HepG2 (cell line): ENCODE results near the gene XPOT. TPM values are rescaled to one million over a fixed set of nuclear protein-coding genes. Genes with fewer than 3 reads are reported as not detected.

Experiments used
- ATAC-seq: fragments of 200-7000 bp; cut with Tn5 transposase; 3 replicates; pipeline ENCODE4 v1.9.1; 2020; ENCODE audit warnings: mild to moderate bottlenecking, moderate library complexity
- BruUV-seq: library from RNA; stranded (reverse); fragments of 400-500 nt; replicated peaks from 2 replicates; lab custom pipeline; 2021; lab: Mats Ljungman, UMichigan
- CTCF ChIA-PET: fragments of 300-600 bp; formaldehyde crosslinking; extraction: SDS; loops from one replicate; lab custom pipeline; 2021; ENCODE audit warnings: low total read pairs, inconsistent platforms, low intra/inter-chr PET ratio; lab: Yijun Ruan, JAX
- POLR2A ChIA-PET: fragments of 350-600 bp; sonication (Branson Sonifier 250); formaldehyde crosslinking; loops from one replicate; lab custom pipeline; 2020; ENCODE audit warnings: antibody characterized with exemption, inconsistent platforms; lab: Yijun Ruan, JAX
- DNase-seq: peaks from one replicate; pipeline ENCODE4 v3.0.0-alpha.2; 2015; ENCODE audit warnings: low spot score
- FAIRE-seq: peaks from 3 replicates; lab custom pipeline; 2011; peaks lifted over from hg19 to GRCh38; lab: Jason Lieb, UNC
- H2AFZ ChIP-seq: one replicate; pipeline ENCODE4 v1.6.1; 2011; ENCODE audit warnings: low read length, inconsistent platforms
- H3K27ac ChIP-seq: fragments of 300-600 bp; 3 replicates; pipeline ENCODE4 v1.8.0; 2011; ENCODE audit warnings: mixed run types, mild to moderate bottlenecking, mixed read lengths, low read length, inconsistent platforms; ENCODE audit not compliant: insufficient read depth; ENCODE audit errors: extremely low read length
- H3K27me3 ChIP-seq, 2 experiments: fragments of 200-600 bp in 1 of 2; 2 replicates in 1 of 2; 3 replicates in 1 of 2; pipeline versions ENCODE4 v1.6.0 to v1.8.0; 2011; ENCODE audit warnings: low read length in 2 of 2, mild to moderate bottlenecking in 2 of 2, moderate library complexity in 2 of 2, inconsistent platforms in 1 of 2; ENCODE audit not compliant: insufficient read depth in 2 of 2, control insufficient read depth in 1 of 2
- H3K36me3 ChIP-seq, 2 experiments: fragments of 200-600 bp in 1 of 2; replicated peaks in 1 of 2; 2 replicates in 1 of 2; 3 replicates in 1 of 2; pipeline versions ENCODE4 v1.5.1 to v1.8.0; 2011; ENCODE audit warnings: low read length in 2 of 2, inconsistent platforms in 1 of 2; ENCODE audit not compliant: insufficient read depth in 2 of 2, control insufficient read depth in 1 of 2
- H3K4me1 ChIP-seq: 2 replicates; pipeline ENCODE4 v1.5.1; 2012; ENCODE audit warnings: low read length, inconsistent platforms; ENCODE audit not compliant: insufficient read depth
- H3K4me2 ChIP-seq: 2 replicates; pipeline ENCODE4 v1.6.0; 2011; ENCODE audit warnings: low read depth, low read length, inconsistent platforms
- H3K4me3 ChIP-seq, 3 experiments: fragments of 200-600 bp in 1 of 3; sonication (generic), shearing (Covaris generic) in 1 of 3; replicated peaks in 1 of 3; 2 replicates each; pipeline ENCODE4 v1.5.1; 2011 to 2016; ENCODE audit warnings: low read length in 3 of 3, inconsistent platforms in 2 of 3, low read depth in 2 of 3, mild to moderate bottlenecking in 2 of 3, control low read depth in 1 of 3, mixed read lengths in 1 of 3; ENCODE audit not compliant: insufficient read depth in 1 of 3
- H3K79me2 ChIP-seq: one replicate; pipeline ENCODE4 v1.6.1; 2011; ENCODE audit warnings: low read length, inconsistent platforms; ENCODE audit not compliant: insufficient read depth
- H3K9ac ChIP-seq: 2 replicates; pipeline ENCODE4 v1.6.0; 2011; ENCODE audit warnings: mild to moderate bottlenecking, low read depth, low read length, inconsistent platforms; ENCODE audit not compliant: insufficient read depth
- H3K9me3 ChIP-seq: 2 replicates; pipeline ENCODE4 v1.5.1; 2012; ENCODE audit warnings: mild to moderate bottlenecking, low read length
- H4K20me1 ChIP-seq: 2 replicates; pipeline ENCODE4 v1.6.0; 2011; ENCODE audit warnings: inconsistent platforms, mild to moderate bottlenecking, low read length, moderate library complexity; ENCODE audit not compliant: insufficient read depth
- FUBP1 ChIP-seq: sonication (generic); formaldehyde crosslinking; IDR thresholded peaks from 2 replicates; pipeline ENCODE4 v1.5.1; 2020; ENCODE audit warnings: missing genetic modification reagents, mild to moderate bottlenecking, borderline replicate concordance
- GABPA ChIP-seq, 2 experiments: IDR thresholded peaks; 2 replicates each; pipeline ENCODE4 v1.6.1; 2011 to 2016; ENCODE audit warnings: low read depth in 2 of 2, low read length in 1 of 2, missing biosample characterization in 1 of 2, missing genetic modification characterization in 1 of 2
- IRX3 ChIP-seq: sonication (generic); formaldehyde crosslinking; IDR thresholded peaks from 2 replicates; pipeline ENCODE4 v1.8.1; 2023; ENCODE audit warnings: mild to moderate bottlenecking, low read depth, missing genetic modification reagents, borderline replicate concordance
- SNAPC4 ChIP-seq: sonication (generic); formaldehyde crosslinking; IDR thresholded peaks from 2 replicates; pipeline ENCODE4 v1.4.0; 2020; ENCODE audit warnings: mild to moderate bottlenecking, missing genetic modification reagents
- SSRP1 ChIP-seq: IDR thresholded peaks from 2 replicates; pipeline ENCODE4 v1.6.1; 2016; ENCODE audit warnings: control low read depth
- TOE1 ChIP-seq: sonication (generic); formaldehyde crosslinking; IDR thresholded peaks from 2 replicates; pipeline ENCODE4 v1.4.0; 2020; ENCODE audit warnings: mild to moderate bottlenecking, missing genetic modification reagents
- ZMYM4 ChIP-seq: sonication (generic); formaldehyde crosslinking; IDR thresholded peaks from 2 replicates; pipeline ENCODE4 v1.8.1; 2023; ENCODE audit warnings: mild to moderate bottlenecking, missing genetic modification reagents
- ZNF30 ChIP-seq: sonication (generic); formaldehyde crosslinking; IDR thresholded peaks from 2 replicates; pipeline ENCODE4 v1.5.0; 2020; ENCODE audit warnings: mild to moderate bottlenecking, missing genetic modification reagents
- ZNF720 ChIP-seq: sonication (generic); formaldehyde crosslinking; IDR thresholded peaks from 2 replicates; pipeline ENCODE4 v1.4.0; 2020; ENCODE audit warnings: missing genetic modification reagents
- WGBS: methylation state at CpG from one replicate; pipeline ENCODE4 v1.1.6; 2017; ENCODE audit warnings: low lambda C conversion rate; 5-methylcytosine and 5-hydroxymethylcytosine counted together
- in situ Hi-C: cut with HindIII; loops from 2 replicates; pipeline ENCODE4 v1.10.0; 2017; ENCODE audit warnings: low pct_unique_long_range_greater_than_20kb; ENCODE audit not compliant: extremely low pct_ligation_motif_present
- intact Hi-C: fragments of 100-400 bp; cut with micrococcal nuclease; formaldehyde crosslinking; loops from one replicate; pipeline ENCODE4 v1.10.0; 2022; ENCODE audit not compliant: unreplicated experiment
- polyA plus RNA-seq, 8 experiments: library from polyadenylated mRNA; depleted of rRNA in 3 of 8; stranded (reverse) in 7 of 8; unstranded in 1 of 8; fragments of >200 nt; fragmentation: Illumina TruSeq in 4 of 8; extraction: Trizol in 4 of 8; gene quantifications; 2 replicates each; pipeline versions ENCODE4 v1.2.1 to v1.2.3, GENCODE V29; 2011 to 2016; ENCODE audit warnings: low read depth in 4 of 8, missing spikeins in 1 of 8, mixed read lengths in 1 of 8; ENCODE audit not compliant: insufficient read depth in 1 of 8
- total RNA-seq, 5 experiments: library from RNA; depleted of rRNA; stranded (reverse); fragments of >200 nt; fragmentation: Illumina TruSeq; extraction: Trizol; gene quantifications; 2 replicates each; pipeline ENCODE4 v1.2.3, GENCODE V29; 2016; ENCODE audit warnings: low read depth in 1 of 5

XPOT gene
- total and polyA plus RNA-seq, 2 of the 13 experiments (the other 11 are each of a cell fraction or from before 2014, with no cell fraction given), result 93.8 to 102 TPM

- Histone ChIP-seq H2AFZ (no peak overlapping the region), H3K79me2 (peaks cover 21% of the 10 kb centered on the region), H3K9ac (no peak overlapping the region), H3K27me3 (no peaks in the 10 kb centered on the region; a peak in 1 of 5 replicates), H3K27ac (no peak overlapping the region), H3K36me3 (no peaks in the 10 kb centered on the region), H3K9me3 (no peaks in the 10 kb centered on the region), H3K4me1 (peaks cover 30% of the 10 kb centered on the region), H3K4me2 (no peak overlapping the region), H4K20me1 (no peaks in the 10 kb centered on the region), H3K4me3 (no peak overlapping the region)
- intact Hi-C loops (loop anchor here (5.0 to 10.0 kb wide), 2 partner anchors 320 to 763 kb away; partner anchors contain the start of gene LEMD3), in situ Hi-C loops (no loop called here)
- no peak for TF ChIP-seq SSRP1 (CRISPR knock-in tag)
- no peak for TF ChIP-seq FUBP1 (CRISPR knock-in tag)
- TF ChIP-seq ZMYM4 (CRISPR knock-in tag), result no peak
- no peak for TF ChIP-seq TOE1
- TF ChIP-seq SNAPC4 (CRISPR knock-in tag), result no peak
- no peak for TF ChIP-seq ZNF720 (CRISPR knock-in tag)
- no peak for TF ChIP-seq ZNF30 (CRISPR knock-in tag)
- TF ChIP-seq IRX3, result no peak
- TF ChIP-seq GABPA (IDR thresholded peaks at IDR 0.05; ENCODE audit: low read depth, low read length), result no peak
- no peak for TF ChIP-seq GABPA (CRISPR knock-in tag; IDR thresholded peaks at IDR 0.05; ENCODE audit: low read depth)
- no peak for ATAC-seq
- FAIRE-seq, result no peak
- no peak for DNase-seq
- ChIA-PET CTCF (no interaction called here), POLR2A (no interaction called here)
- 55% methylated on average over 5 of the region's 5 CpGs for WGBS
- no TSS peak for BruUV-seq
Measured at GRCh38 chr12:64402181-64402580, 2.0 kb upstream of the XPOT start.
